CD4-positive, alpha-beta T cell treated with Interleukin-6 at 100 ng/mL for 8 hours (primary cell): ENCODE measurements around the gene WASHC2C.
"Not testable (repeated sequence)": the region's sequence is repeated elsewhere in the genome, so short reads cannot be mapped to it uniquely, and the experiment has no call there.

Experiments used
- DNase-seq: peaks from one replicate; pipeline ENCODE4 v3.0.0-alpha.2; 2020; ENCODE audit warnings: mixed read lengths, low spot score

Gene WASHC2C, protein sequence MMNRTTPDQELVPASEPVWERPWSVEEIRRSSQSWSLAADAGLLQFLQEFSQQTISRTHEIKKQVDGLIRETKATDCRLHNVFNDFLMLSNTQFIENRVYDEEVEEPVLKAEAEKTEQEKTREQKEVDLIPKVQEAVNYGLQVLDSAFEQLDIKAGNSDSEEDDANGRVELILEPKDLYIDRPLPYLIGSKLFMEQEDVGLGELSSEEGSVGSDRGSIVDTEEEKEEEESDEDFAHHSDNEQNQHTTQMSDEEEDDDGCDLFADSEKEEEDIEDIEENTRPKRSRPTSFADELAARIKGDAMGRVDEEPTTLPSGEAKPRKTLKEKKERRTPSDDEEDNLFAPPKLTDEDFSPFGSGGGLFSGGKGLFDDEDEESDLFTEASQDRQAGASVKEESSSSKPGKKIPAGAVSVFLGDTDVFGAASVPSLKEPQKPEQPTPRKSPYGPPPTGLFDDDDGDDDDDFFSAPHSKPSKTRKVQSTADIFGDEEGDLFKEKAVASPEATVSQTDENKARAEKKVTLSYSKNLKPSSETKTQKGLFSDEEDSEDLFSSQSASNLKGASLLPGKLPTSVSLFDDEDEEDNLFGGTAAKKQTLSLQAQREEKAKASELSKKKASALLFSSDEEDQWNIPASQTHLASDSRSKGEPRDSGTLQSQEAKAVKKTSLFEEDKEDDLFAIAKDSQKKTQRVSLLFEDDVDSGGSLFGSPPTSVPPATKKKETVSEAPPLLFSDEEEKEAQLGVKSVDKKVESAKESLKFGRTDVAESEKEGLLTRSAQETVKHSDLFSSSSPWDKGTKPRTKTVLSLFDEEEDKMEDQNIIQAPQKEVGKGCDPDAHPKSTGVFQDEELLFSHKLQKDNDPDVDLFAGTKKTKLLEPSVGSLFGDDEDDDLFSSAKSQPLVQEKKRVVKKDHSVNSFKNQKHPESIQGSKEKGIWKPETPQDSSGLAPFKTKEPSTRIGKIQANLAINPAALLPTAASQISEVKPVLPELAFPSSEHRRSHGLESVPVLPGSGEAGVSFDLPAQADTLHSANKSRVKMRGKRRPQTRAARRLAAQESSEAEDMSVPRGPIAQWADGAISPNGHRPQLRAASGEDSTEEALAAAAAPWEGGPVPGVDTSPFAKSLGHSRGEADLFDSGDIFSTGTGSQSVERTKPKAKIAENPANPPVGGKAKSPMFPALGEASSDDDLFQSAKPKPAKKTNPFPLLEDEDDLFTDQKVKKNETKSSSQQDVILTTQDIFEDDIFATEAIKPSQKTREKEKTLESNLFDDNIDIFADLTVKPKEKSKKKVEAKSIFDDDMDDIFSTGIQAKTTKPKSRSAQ (N-terminal part only)

DNA sequence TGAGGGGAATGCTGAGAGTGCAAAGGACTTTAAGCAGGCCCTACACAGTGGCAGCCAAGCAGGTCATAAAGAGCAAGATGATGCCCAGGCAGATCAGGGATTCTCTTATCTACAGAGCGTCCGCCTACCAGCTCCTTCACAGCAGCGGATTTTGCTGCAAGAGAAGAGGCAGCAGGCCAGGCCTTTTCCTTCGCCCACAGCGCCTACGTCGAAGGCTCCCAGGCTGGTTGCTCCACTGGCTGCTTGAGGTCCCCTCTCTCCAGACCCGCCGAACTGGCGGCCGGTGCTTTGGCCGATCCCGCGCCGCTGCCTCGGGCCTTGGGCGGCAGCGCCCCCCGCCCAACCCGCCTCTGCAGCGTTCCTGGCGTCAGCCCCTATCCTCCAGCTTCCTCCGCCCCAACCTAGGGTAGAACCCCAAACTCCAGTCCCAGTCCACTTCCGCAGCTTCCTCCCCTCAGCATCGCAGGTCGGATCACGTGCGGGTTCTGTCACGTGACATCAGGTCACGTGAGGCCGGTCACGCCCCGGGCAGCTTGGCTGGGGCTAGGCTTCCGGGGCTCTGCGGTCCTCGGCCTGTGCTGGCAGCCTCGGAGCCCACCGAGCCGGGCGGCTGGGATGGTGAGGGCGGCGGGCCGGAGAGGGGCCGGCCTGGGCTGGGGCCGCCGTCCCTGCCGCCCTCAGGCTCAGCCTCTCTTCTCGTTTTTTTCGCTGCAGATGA is at the start of gene WASHC2C:
WASHC2C (plus strand) TSS at position 564 of the 718 bp plus-strand sequence; CDS start at position 616, 52 bp downstream.
- DNase-seq = peak; percentile 86

DNA sequence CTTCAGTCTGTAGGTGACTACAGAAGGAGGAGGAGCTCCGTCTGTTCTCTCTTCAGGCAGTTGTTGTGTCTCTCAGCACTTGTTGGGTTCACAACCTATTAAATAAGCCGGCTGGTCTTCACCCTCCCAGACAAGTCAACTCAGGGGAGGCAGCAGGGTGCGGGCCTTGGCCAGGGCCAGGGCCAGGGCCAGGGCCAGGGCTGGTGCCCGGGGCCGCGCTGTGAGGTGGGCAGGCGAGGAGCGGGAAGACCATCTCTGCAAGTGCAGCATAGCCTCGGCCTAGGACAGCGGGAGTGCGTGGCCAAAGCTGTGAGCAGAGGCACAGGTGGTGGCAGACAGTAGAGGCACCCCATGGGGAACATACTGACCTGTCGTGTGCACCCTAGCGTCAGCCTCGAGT is 48.6 kb upstream of the WASHC2C start:
- not testable (repeated sequence) for DNase-seq

DNA sequence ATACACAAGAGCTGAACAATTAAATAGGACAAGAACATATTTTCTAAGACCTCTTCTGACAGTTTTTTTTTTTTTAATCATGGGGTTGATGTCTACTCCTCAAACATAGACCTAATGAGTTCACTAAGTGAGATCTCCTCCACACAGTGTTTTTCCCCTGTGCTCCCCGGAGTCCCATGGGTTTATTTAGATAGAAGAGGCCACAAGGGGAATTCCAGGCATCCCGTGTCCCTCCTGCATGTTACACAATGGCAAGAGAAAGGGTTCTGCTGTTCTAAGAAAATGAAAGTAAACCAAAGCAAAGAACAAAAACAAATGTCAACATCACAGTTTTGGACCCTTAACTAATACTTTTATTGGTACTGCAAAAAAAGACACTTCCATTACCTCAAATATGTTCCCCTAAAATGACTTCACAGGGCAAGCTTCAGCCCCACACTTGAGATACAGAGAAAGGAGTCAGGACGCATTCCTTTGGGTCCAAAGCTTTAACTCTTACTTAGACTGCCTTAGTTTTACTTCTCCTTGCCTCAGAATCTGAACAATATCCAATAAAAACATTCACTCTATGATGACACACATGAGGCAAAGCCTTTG is 16.8 kb upstream of the WASHC2C start:
- DNase-seq = not testable (repeated sequence)

DNA sequence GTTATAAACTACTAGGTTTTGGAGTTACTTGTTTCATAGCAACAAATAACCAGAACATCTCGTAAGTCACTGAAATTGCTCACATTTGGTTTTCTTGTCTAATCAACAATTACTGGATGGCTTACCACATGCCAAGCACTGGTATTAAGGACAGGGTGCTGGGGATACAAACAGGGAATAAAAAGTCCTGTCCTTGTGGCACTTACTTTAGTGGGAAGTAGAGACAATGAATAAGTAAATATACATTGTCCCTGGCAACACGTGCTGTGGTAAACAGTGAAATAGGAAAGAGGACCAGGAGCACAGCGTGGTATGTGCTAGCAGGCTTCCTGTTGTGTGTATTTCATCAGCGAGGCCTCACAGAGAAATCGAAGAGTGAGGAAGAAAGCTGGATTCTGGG is 15.8 kb upstream of the WASHC2C start:
- DNase-seq = not testable (repeated sequence)

DNA sequence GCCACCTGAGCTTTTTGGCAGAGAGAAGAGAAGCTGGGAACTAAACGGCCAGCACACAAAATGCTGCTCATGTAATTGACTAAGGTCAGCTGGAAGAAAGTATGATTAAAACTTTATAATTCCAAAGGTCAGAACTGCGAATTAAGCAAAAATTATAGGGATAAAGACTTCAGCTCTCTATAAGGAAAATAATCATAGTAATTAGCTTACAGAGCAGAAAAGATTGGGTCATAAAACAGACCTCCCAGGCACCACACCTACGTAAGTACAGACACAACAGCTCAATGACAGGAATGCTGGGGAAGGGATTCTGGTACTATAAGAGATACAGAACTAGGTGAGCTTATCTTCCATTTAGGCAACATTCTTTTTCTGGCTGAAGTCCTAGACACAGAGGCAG is 10.0 kb upstream of the WASHC2C start:
- not testable (repeated sequence) for DNase-seq

DNA sequence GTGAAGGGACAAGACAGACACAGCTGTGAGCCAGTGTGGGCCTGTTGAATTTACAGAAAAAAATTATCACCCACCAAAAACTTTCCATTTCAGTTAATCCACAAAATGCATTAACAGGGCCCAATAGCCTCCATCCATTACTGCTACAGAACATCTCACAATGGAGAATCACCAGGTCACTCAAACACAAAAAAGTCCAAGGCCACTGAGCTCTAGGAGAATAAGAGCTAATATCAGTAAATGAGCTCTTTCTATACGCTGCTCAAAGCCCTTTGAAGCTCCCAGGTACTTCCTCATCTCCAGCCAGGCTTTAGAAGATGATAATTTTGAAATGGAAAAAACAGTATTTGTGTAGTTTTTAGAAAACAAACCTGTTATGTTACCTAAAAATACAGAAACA is 9.4 kb upstream of the WASHC2C start:
- not testable (repeated sequence) for DNase-seq

DNA sequence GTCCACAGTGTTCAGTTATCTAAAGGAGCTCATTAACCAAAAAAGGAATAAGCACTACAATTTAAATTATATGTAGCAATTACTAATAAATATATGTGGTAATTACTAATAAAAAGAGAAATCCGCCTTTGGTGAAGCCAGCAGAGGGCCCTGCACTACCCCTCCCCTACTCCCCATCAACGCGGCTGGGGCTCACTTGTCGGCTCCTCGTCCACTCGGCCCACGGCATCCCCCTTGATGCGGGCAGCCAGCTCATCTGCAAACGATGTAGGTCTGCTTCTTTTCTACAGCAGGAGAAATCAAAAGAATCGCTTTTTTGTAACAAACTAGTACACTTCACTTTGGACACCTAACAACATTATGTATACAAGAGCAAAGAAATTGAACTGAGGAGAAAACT is 5.6 kb upstream of the WASHC2C start:
- not testable (repeated sequence) for DNase-seq

DNA sequence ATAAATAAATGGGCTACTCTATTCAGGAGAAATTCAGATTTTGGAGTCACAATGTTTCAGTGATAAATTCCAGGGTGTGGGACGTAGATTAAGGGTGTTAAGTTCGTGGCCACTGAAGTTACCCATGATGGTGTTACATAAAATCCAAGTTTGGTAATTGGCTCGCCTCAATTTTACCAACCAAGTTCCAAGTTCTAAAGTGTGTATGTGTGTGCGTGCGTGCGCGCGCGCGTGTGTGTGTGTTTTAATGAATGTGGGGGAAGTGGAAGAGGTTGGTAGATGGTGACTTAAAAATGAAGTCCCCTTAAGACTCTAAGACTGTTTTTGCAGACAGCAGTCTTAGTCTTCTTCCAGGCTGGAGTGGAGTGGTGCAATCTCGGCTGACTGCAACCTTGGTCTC is 3.2 kb upstream of the WASHC2C start:
- not testable (repeated sequence) for DNase-seq

DNA sequence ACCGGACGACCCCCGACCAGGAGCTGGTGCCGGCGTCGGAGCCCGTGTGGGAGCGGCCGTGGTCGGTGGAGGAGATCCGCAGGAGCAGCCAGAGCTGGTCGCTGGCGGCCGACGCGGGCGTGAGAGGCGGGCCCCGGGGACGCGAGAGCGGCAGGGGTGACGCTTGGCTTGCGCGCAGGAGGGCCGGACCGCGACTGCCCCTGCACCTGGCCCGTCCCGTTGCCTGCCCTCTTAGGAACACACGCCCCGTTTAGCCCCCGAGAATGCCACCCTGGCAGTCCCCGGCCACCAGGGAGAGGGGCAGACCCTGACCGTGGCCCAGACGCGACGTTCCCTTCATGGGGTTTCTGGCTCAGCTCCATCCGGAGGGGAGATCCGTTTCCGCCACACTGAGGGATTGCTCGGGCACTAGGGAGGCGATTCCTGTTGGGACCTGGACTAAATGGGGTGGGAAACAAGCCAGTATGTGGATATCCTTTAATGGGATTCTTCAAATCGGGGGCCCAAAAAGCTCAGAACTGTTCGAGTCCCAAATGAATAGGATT is 427 bp downstream of the WASHC2C start:
- DNase-seq = not testable (repeated sequence)

DNA sequence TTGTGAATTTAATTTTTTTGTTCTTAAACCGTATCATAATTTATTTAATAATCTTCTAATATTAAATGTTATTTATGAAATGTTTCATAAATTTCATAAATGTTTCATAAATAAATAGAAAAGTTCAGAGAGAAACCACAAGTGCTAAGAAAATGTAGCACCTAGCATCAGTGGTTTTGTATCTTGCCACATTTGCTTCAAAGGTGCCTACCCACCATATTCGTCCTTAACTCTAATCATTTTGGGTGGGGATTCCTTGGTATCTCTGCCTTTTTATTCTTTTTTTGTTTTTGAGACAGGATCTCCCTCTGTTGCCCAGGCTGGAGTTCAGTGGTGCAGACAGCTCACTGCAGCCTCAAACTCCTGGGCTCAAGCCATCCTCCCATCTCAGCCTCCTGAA is 7.4 kb downstream of the WASHC2C start:
- not testable (repeated sequence) for DNase-seq

DNA sequence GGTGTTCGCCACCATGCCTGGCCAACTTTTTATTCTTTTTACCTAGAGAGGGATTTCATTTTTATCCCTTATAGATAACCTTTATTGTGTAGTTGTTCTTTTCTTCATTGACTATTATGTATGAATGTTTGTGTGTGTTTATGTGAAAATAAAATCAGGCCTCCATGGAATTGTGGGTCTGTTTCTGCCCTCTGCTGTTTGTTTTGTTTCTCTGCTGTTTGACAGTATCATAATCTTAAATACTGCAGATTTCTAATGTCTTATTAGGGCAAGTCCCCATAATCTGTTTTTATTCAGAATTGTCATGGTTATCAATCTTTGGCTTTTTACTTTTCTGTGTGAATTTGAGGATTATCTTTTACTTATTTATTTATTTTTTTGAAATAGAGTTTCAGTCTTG is 7.8 kb downstream of the WASHC2C start:
- DNase-seq = not testable (repeated sequence)

DNA sequence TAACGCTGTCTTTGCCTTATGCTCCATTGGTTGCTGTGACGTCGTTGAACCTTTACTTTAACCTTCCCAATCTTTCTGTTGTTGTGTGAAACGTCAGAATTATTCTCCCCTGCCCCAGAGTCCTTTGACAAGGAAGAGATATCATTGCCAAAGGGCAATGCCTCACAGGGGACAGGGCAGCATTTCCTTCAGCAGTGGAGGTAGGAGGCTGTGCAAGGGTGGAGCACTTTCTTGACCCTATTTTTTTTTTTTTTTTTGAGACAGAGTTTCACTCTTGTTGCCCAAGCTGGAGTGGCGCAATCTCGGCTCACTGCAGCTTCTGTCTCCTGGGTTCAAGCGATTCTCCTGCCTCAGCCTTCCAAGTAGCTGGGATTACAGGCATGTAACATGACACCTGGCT is 14.5 kb downstream of the WASHC2C start:
- not testable (repeated sequence) for DNase-seq

DNA sequence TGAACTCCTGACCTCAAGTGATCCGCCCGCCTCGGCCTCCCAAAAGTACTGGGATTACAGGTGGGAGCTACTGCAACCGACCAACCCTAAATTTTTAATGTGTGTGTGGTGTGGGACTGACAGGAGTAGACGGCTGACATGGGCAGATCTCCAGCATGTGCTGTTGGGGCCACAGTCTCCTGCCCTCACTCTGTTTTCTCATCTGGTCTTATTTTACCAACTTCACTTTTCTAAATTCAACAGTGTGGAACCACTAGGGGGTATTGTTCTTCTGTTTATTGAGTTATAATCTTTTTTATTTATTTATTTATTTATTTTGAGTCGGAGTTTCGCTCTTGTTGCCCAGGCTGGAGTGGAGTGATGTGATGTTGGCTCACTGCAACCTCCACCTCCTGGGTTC is 14.9 kb downstream of the WASHC2C start:
- DNase-seq = not testable (repeated sequence)

DNA sequence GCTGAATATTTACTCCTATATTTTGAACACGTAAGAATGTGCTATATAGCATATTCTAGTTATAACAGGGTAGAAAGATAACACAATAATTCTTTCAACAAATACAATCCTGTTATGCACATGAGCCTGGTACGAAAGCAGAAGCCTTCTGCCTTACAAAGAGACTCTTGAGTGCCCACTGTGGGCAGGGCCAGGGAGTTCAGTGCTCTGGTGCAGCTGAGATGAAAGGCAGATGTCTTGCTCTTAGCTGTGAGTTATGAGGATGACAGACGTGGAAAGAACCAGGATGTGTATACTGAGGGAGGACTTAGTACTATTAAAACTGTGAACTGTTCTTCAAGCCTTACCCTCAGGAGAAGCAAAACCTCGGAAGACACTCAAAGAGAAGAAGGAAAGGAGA is 24.1 kb downstream of the WASHC2C start:
- not testable (repeated sequence) for DNase-seq

DNA sequence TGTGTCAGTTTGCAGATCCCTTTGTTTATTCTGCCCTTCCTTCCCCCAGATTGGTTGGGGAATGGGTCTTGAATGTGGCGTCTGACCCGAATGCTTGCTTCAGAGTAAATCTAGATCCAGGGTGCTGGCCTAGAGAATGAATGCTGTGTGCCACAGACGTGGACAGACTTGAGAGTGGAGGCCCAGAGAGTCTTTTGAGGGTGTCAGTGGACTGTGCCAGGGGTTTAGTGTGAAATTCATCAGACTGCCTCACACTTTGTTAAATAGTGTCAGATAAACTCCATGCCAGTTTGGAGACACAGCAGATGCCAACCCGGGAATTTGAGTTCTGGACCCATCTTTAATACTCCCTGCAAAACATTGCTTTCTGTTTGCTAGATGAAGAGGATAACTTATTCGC is 25.1 kb downstream of the WASHC2C start:
- DNase-seq = not testable (repeated sequence)

DNA sequence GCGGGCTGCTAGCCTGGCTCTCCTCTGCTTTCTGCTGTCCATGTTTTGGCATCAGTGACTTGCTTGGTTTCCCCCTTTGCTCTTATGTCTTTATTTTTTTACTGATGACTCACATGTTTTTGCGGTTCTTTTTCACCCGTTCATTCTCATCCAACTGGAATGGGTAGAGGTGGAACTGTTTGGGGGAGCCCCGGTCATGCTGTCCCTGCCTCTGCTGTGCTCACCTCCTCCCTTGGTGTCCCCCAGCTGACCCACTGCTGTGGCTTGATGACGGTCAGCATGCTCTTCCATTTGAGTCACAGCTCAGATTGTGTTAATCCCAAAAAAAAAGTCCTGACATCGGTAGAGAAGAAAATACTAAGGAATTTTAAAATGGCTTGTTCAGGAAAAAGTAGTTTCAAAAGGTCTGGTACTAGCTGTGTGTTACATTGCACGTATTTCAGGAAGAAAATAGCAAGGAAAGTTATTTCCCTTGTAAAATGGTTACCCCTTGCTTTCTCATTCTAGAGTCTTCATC is 27.0 kb downstream of the WASHC2C start:
- not testable (repeated sequence) for DNase-seq

DNA sequence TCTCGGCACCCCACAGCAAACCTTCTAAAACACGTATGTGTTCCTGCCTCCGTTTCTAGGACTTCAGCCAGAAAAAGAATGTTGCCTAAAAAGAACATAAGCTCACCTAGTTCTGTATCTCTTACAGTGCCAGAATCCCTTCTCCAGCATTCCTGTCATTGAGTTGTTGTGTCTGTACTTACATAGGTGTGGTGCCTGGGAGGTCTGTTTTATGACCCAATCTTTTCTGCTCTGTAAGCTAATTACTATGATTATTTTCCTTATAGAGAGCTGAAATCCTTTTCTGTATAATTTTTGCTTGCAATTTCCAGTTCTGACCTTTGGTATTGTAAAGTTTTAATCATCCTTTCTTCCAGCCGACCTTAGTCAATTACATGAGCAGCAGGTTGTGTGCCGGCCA is 28.0 kb downstream of the WASHC2C start:
- DNase-seq = not testable (repeated sequence)

DNA sequence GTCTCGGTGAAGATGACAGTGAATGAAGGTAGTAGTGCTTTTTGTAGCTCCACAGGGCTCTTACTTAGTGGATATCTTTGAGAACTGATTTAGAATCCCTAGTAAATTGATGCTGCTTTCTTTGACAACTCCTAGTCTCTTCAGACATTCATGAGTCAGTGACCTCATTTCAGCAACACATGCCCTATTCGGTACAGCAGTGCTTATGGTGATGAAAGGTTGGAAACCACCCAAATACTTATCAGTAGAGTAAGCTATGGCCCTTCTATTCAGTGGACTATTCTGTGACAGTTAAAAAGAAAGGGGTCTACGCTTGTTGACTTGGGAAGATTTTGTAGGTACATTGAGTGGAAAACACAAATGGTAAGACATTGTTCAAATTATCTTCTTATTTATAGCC is 29.0 kb downstream of the WASHC2C start:
- DNase-seq = not testable (repeated sequence)

DNA sequence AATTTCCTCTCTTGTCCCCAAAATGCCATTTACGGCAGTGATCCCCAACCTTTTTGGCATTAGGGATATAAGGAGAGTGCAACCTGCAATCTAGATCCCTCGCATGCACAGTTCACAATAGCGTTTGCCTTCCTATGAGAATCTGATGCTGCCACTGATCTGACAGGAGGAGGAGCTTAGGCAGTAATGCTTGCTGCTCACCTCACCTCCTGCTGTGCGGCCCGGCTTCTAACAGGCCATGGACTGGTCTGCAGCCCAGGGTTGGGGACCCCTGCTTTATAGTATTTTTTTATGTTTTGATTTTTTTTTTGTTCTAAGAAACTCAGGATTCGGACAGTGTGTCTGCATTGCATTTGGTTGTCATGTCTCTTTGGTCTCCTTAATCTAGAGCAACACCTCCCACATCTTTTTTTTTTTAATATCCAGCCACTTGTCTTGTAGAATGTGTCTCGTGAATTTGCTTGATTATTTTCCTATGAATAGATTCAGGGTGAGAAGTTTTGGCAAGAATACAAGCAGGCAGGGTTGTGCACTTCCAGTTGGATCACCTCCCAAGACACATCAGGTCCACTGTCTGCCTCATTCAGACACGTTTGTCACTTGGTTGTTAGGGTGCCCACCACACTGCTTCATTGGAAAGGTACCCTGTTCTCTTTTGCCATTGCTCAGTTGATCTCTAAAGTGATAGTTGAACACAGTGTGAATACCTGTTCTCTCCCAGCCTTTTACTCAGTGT is 30.8 kb downstream of the WASHC2C start:
- DNase-seq = not testable (repeated sequence)
